ENCODE data around the gene PRKCI. TPM values are rescaled to one million over a fixed set of nuclear protein-coding genes. Genes with fewer than 3 reads are reported as not detected.

PRKCI gene
- total RNA-seq, 4 donors from 2014 or later: 28.2 to 54.2 (median 34.3) TPM

- H3K9me3 ChIP-seq: no peaks in the 10 kb centered on the region
- H3K4me3 ChIP-seq: no peak overlapping the region
- WGBS, 2 donors: 64 to 74% methylated on average over 6 of the region's 6 CpGs
- H3K36me3 ChIP-seq: no peaks in the 10 kb centered on the region
- no peak overlapping the region for H3K27ac ChIP-seq
- no peaks in the 10 kb centered on the region for H3K27me3 ChIP-seq
- H3K4me1 ChIP-seq: no peaks in the 10 kb centered on the region
- DNase-seq (ENCODE audit: low spot score in 2 of 2): no peak
- TF ChIP-seq EP300 (IDR thresholded peaks at IDR 0.05): no peak
- no peak for TF ChIP-seq POLR2A (IDR thresholded peaks at IDR 0.05)
- no peak for TF ChIP-seq CTCF (IDR thresholded peaks at IDR 0.05)
Observed at GRCh38 chr3:170207717-170208116, 14.5 kb upstream of the PRKCI start.

- WGBS, 2 donors: 96 to 97% methylated on average over 1 of the region's 1 CpG
- H3K27me3 ChIP-seq: no peaks in the 10 kb centered on the region
- DNase-seq (ENCODE audit: low spot score in 2 of 2): no peak
- H3K4me3 ChIP-seq: no peak overlapping the region
- H3K36me3 ChIP-seq: no peaks in the 10 kb centered on the region
- TF ChIP-seq POLR2A (IDR thresholded peaks at IDR 0.05) (no peak), CTCF (IDR thresholded peaks at IDR 0.05) (no peak), EP300 (IDR thresholded peaks at IDR 0.05) (no peak)
- no peaks in the 10 kb centered on the region for H3K9me3 ChIP-seq
- no peaks in the 10 kb centered on the region for H3K4me1 ChIP-seq
- no peak overlapping the region for H3K27ac ChIP-seq
Observed at GRCh38 chr3:170211668-170212067, 10.6 kb upstream of the PRKCI start.

- peaks cover 0 to 16% (median 4%) of the 10 kb centered on the region in 4 donors for H3K4me1 ChIP-seq
- WGBS, 2 donors: 89 to 93% methylated on average over 1 of the region's 1 CpG
Observed at GRCh38 chr3:170219850-170220249, 2.4 kb upstream of the PRKCI start.

GRCh38 chr3:170220871-170221270 lies 1.4 kb upstream of the PRKCI start:
- no peak overlapping the region for H3K4me3 ChIP-seq
- WGBS, 2 donors: 85 to 95% methylated on average over 4 of the region's 4 CpGs

More at GRCh38 chr3:170219850-170220249, 2.4 kb upstream of the PRKCI start:
- Histone ChIP-seq H3K9me3 (peaks cover 0 to 7% (median 2%) of the 10 kb centered on the region in 4 donors), H3K27me3 (no peaks in the 10 kb centered on the region), H3K36me3 (no peaks in the 10 kb centered on the region), H3K27ac (no peak overlapping the region), H3K4me3 (no peak overlapping the region)
- DNase-seq (ENCODE audit: low spot score in 2 of 2): no peak
- TF ChIP-seq EP300 (IDR thresholded peaks at IDR 0.05): no peak
- TF ChIP-seq POLR2A (IDR thresholded peaks at IDR 0.05): no peak
- TF ChIP-seq CTCF (IDR thresholded peaks at IDR 0.05): no peak

More at GRCh38 chr3:170220871-170221270, 1.4 kb upstream of the PRKCI start:
- no peak for DNase-seq (ENCODE audit: low spot score in 2 of 2)
- Histone ChIP-seq H3K36me3 (no peaks in the 10 kb centered on the region), H3K27me3 (no peaks in the 10 kb centered on the region), H3K27ac (no peak overlapping the region), H3K9me3 (peaks cover 0 to 7% (median 2%) of the 10 kb centered on the region in 4 donors), H3K4me1 (peaks cover 0 to 16% (median 4%) of the 10 kb centered on the region in 4 donors)
- TF ChIP-seq POLR2A (IDR thresholded peaks at IDR 0.05): no peak
- TF ChIP-seq CTCF (IDR thresholded peaks at IDR 0.05): no peak
- TF ChIP-seq EP300 (IDR thresholded peaks at IDR 0.05): no peak
